ENCODE results near the gene IDI1.

DNA sequence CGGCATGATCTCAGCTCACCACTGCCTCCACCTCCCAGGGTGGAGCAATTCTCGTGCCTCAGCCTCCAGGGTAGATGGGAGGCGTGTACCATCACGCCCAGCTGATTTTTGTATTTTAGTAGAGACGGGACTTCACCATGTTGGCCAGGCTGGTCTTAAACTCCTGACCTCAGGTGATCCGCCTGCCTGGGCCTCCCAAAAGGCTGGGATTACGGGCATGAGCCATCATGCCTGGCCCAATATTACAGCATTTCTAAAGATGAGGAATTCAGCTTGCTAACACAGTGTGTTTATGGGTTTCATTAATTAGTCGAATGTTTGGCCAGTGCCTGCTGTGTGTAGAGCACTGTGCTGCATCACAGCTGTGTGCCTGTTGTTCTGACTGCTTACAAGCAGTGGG lies 11.0 kb upstream of the IDI1 start:
- TF ChIP-seq, protein P1, sequence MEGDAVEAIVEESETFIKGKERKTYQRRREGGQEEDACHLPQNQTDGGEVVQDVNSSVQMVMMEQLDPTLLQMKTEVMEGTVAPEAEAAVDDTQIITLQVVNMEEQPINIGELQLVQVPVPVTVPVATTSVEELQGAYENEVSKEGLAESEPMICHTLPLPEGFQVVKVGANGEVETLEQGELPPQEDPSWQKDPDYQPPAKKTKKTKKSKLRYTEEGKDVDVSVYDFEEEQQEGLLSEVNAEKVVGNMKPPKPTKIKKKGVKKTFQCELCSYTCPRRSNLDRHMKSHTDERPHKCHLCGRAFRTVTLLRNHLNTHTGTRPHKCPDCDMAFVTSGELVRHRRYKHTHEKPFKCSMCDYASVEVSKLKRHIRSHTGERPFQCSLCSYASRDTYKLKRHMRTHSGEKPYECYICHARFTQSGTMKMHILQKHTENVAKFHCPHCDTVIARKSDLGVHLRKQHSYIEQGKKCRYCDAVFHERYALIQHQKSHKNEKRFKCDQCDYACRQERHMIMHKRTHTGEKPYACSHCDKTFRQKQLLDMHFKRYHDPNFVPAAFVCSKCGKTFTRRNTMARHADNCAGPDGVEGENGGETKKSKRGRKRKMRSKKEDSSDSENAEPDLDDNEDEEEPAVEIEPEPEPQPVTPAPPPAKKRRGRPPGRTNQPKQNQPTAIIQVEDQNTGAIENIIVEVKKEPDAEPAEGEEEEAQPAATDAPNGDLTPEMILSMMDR (IDR thresholded peaks at IDR 0.05; ENCODE audit: low read depth, low read length, missing input control): no peak
- no peak for TF ChIP-seq GABPA (IDR thresholded peaks at IDR 0.05 in 1 of 2, conservative IDR thresholded peaks at IDR 0.05 in 1 of 2)
- no peak for TF ChIP-seq SP1 (IDR thresholded peaks at IDR 0.05)
- TF ChIP-seq RAD21 (IDR thresholded peaks at IDR 0.05): no peak
- no peak for TF ChIP-seq ATF3 (IDR thresholded peaks at IDR 0.05)
- TF ChIP-seq, protein P2, sequence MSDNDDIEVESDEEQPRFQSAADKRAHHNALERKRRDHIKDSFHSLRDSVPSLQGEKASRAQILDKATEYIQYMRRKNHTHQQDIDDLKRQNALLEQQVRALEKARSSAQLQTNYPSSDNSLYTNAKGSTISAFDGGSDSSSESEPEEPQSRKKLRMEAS (IDR thresholded peaks at IDR 0.05): no peak
- no peak for TF ChIP-seq TAF1 (conservative IDR thresholded peaks at IDR 0.05)
- TF ChIP-seq ZBTB33 (IDR thresholded peaks at IDR 0.05): no peak
- no peak for TF ChIP-seq YY1 (IDR thresholded peaks at IDR 0.05)
- TF ChIP-seq, protein P3, sequence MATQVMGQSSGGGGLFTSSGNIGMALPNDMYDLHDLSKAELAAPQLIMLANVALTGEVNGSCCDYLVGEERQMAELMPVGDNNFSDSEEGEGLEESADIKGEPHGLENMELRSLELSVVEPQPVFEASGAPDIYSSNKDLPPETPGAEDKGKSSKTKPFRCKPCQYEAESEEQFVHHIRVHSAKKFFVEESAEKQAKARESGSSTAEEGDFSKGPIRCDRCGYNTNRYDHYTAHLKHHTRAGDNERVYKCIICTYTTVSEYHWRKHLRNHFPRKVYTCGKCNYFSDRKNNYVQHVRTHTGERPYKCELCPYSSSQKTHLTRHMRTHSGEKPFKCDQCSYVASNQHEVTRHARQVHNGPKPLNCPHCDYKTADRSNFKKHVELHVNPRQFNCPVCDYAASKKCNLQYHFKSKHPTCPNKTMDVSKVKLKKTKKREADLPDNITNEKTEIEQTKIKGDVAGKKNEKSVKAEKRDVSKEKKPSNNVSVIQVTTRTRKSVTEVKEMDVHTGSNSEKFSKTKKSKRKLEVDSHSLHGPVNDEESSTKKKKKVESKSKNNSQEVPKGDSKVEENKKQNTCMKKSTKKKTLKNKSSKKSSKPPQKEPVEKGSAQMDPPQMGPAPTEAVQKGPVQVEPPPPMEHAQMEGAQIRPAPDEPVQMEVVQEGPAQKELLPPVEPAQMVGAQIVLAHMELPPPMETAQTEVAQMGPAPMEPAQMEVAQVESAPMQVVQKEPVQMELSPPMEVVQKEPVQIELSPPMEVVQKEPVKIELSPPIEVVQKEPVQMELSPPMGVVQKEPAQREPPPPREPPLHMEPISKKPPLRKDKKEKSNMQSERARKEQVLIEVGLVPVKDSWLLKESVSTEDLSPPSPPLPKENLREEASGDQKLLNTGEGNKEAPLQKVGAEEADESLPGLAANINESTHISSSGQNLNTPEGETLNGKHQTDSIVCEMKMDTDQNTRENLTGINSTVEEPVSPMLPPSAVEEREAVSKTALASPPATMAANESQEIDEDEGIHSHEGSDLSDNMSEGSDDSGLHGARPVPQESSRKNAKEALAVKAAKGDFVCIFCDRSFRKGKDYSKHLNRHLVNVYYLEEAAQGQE (IDR thresholded peaks at IDR 0.05): no peak
